HEK293 (cell line): ENCODE results near the gene ILRUN.

Experiments
- GLI2 ChIP-seq: fragments of 450-650 bp; formaldehyde crosslinking; IDR thresholded peaks from 2 replicates; pipeline ENCODE4; 2017; ENCODE audit warnings: missing biosample characterization, missing genetic modification characterization, low read depth, borderline replicate concordance
- GLIS2 ChIP-seq: fragments of 450-650 bp; formaldehyde crosslinking; IDR thresholded peaks from 2 replicates; pipeline ENCODE4 v1.5.1; 2016; ENCODE audit warnings: missing biosample characterization, missing genetic modification characterization
- HOXD13 ChIP-seq: sonication (generic); formaldehyde crosslinking; IDR thresholded peaks from 2 replicates; pipeline ENCODE4 v1.8.0; 2022; ENCODE audit warnings: missing genetic modification reagents, borderline replicate concordance
- KLF9 ChIP-seq: fragments of 450-650 bp; formaldehyde crosslinking; IDR thresholded peaks from 2 replicates; pipeline ENCODE4 v1.5.1; 2016; ENCODE audit warnings: missing biosample characterization, missing genetic modification characterization, low read depth
- PRDM1 ChIP-seq: fragments of 450-650 bp; formaldehyde crosslinking; IDR thresholded peaks from 2 replicates; pipeline ENCODE4; 2016; ENCODE audit warnings: missing biosample characterization, missing genetic modification characterization
- SCRT2 ChIP-seq: fragments of 450-650 bp; formaldehyde crosslinking; IDR thresholded peaks from 2 replicates; pipeline ENCODE4 v1.5.1; 2016; ENCODE audit warnings: missing biosample characterization, missing genetic modification characterization
- SP7 ChIP-seq: fragments of 450-650 bp; formaldehyde crosslinking; IDR thresholded peaks from 2 replicates; pipeline ENCODE4 v1.5.1; 2016; ENCODE audit warnings: missing biosample characterization, missing genetic modification characterization
- TRIM28 ChIP-seq: IDR thresholded peaks from 2 replicates; pipeline ENCODE4 v1.6.1; 2011; ENCODE audit warnings: low read length, control low read depth, borderline replicate concordance
- ZBTB1 ChIP-seq: fragments of 450-650 bp; formaldehyde crosslinking; IDR thresholded peaks from 2 replicates; pipeline ENCODE4 v1.5.1; 2016; ENCODE audit warnings: missing biosample characterization, missing genetic modification characterization
- ZBTB21 ChIP-seq: fragments of 450-650 bp; formaldehyde crosslinking; IDR thresholded peaks from 2 replicates; pipeline ENCODE4 v1.5.1; 2017; ENCODE audit warnings: missing biosample characterization, missing genetic modification characterization
- ZBTB48 ChIP-seq: fragments of 450-650 bp; formaldehyde crosslinking; IDR thresholded peaks from 2 replicates; pipeline ENCODE4 v1.5.1; 2016; ENCODE audit warnings: missing biosample characterization, missing genetic modification characterization
- ZFP3 ChIP-seq: fragments of 450-650 bp; formaldehyde crosslinking; IDR thresholded peaks from 2 replicates; pipeline ENCODE4 v1.5.1; 2016; ENCODE audit warnings: low read depth, missing biosample characterization, missing genetic modification characterization
- ZNF138 ChIP-seq: fragments of 450-650 bp; formaldehyde crosslinking; IDR thresholded peaks from 2 replicates; pipeline ENCODE4 v1.5.1; 2016; ENCODE audit warnings: missing biosample characterization, missing genetic modification characterization, borderline replicate concordance
- ZNF174 ChIP-seq: fragments of 450-650 bp; formaldehyde crosslinking; IDR thresholded peaks from 2 replicates; pipeline ENCODE4 v1.5.0; 2017; ENCODE audit warnings: missing biosample characterization, mild to moderate bottlenecking, missing genetic modification characterization
- ZNF211 ChIP-seq: fragments of 450-650 bp; formaldehyde crosslinking; IDR thresholded peaks from 2 replicates; pipeline ENCODE4 v1.5.1; 2016; ENCODE audit warnings: low read depth, missing biosample characterization, missing genetic modification characterization
- ZNF24 ChIP-seq: fragments of 450-650 bp; formaldehyde crosslinking; IDR thresholded peaks from 2 replicates; pipeline ENCODE4 v1.5.1; 2016; ENCODE audit warnings: missing biosample characterization, missing genetic modification characterization
- ZNF248 ChIP-seq: fragments of 450-650 bp; formaldehyde crosslinking; IDR thresholded peaks from 2 replicates; pipeline ENCODE4 v1.5.1; 2017; ENCODE audit warnings: missing biosample characterization, missing genetic modification characterization
- ZNF274 ChIP-seq, 2 experiments: fragments of 200-500 bp in 1 of 2; fragments of 450-650 bp in 1 of 2; sonication (Bioruptor generic) in 1 of 2; formaldehyde crosslinking in 1 of 2; IDR thresholded peaks; 2 replicates each; pipeline versions ENCODE4 v1.5.1 to v1.6.1; 2014 to 2016; ENCODE audit warnings: borderline replicate concordance in 1 of 2, inconsistent platforms in 1 of 2, low read length in 1 of 2, missing biosample characterization in 1 of 2, missing genetic modification characterization in 1 of 2
- ZNF596 ChIP-seq: fragments of 450-650 bp; IDR thresholded peaks from 2 replicates; pipeline ENCODE4 v1.5.0; 2018; ENCODE audit warnings: missing biosample characterization, mild to moderate bottlenecking, missing genetic modification characterization, moderate library complexity
- ZNF626 ChIP-seq: fragments of 450-650 bp; sonication (Bioruptor Pico); formaldehyde crosslinking; IDR thresholded peaks from 2 replicates; pipeline ENCODE4 v1.5.1; 2018; ENCODE audit warnings: missing biosample characterization, missing genetic modification characterization, inconsistent platforms
- ZNF660 ChIP-seq: fragments of 450-650 bp; IDR thresholded peaks from 2 replicates; pipeline ENCODE4 v1.5.1; 2018; ENCODE audit warnings: missing biosample characterization, mild to moderate bottlenecking, missing genetic modification characterization
- ZNF76 ChIP-seq: fragments of 450-650 bp; formaldehyde crosslinking; IDR thresholded peaks from 2 replicates; pipeline ENCODE4; 2016; ENCODE audit warnings: low read depth, missing biosample characterization, missing genetic modification characterization, borderline replicate concordance
- ZNF830 ChIP-seq: fragments of 450-650 bp; IDR thresholded peaks from 2 replicates; pipeline ENCODE4 v1.5.0; 2018; ENCODE audit warnings: missing biosample characterization, missing genetic modification characterization, low read depth, mild to moderate bottlenecking, moderate library complexity
- TF ChIP-seq, protein P1 (sequence below): fragments of 450-650 bp; formaldehyde crosslinking; IDR thresholded peaks from 2 replicates; pipeline ENCODE4 v1.5.1; 2017; ENCODE audit warnings: missing biosample characterization, missing genetic modification characterization
- TF ChIP-seq, protein P2 (sequence below): sonication (generic); formaldehyde crosslinking; IDR thresholded peaks from 2 replicates; pipeline ENCODE4 v1.8.1; 2022; ENCODE audit warnings: mild to moderate bottlenecking, moderate library complexity, missing genetic modification reagents
- TF ChIP-seq, protein P3 (sequence below): fragments of 450-650 bp; formaldehyde crosslinking; IDR thresholded peaks from 2 replicates; pipeline ENCODE4 v1.5.1; 2016; ENCODE audit warnings: missing biosample characterization, missing genetic modification characterization
- TF ChIP-seq, protein P4 (sequence below): fragments of 450-650 bp; formaldehyde crosslinking; IDR thresholded peaks from 2 replicates; pipeline ENCODE4 v1.5.1; 2017; ENCODE audit warnings: missing biosample characterization, missing genetic modification characterization
- TF ChIP-seq, protein P5 (sequence below): fragments of 450-650 bp; formaldehyde crosslinking; IDR thresholded peaks from 2 replicates; pipeline ENCODE4 v1.5.1; 2016; ENCODE audit warnings: missing biosample characterization, missing genetic modification characterization
- TF ChIP-seq, protein P6 (sequence below): fragments of 450-650 bp; formaldehyde crosslinking; IDR thresholded peaks from 2 replicates; pipeline ENCODE4 v1.5.1; 2016; ENCODE audit warnings: missing biosample characterization, missing genetic modification characterization
- TF ChIP-seq, protein P7 (sequence below): fragments of 450-650 bp; formaldehyde crosslinking; IDR thresholded peaks from 2 replicates; pipeline ENCODE4 v1.5.1; 2016; ENCODE audit warnings: missing biosample characterization, missing genetic modification characterization

ILRUN gene

DNA sequence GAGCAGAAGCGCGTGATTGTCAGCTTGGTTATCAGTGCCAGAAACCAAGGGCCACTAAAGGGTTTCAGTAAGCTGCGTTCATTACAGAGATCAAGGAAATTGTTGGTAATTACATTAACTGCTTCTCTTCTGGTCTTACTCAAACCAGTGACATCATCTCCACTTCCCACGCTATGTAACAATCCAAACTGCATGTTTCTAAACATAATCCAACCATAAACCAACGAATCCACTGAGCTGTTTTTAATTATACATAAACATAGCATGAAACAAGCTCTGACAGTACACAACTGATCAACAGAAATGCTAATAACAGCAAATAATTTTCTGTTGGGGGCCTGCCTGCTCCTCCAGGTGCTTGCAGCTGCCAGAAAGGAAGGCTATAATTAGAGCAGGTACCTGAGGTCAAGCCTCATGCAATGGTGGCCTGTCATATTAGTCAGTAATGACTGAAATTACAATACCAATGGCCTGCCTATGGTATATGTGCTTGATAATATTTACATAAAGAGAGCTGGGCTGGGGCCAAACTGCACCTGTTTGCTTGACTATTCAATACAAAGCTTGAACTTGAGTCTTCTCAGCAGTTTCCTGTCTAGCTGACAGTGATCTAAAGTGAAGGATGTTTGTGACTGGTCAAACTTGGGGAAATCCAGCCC lies 40.1 kb downstream of the ILRUN start (continued):
- TF ChIP-seq SP7 (peak; percentile 99), KLF9 (no peak), ZNF830 (no peak), ZNF596 (tag by site-specific recombination) (no peak), PRDM1 (tag by site-specific recombination) (no peak), ZBTB21 (tag by site-specific recombination) (peak; percentile 95), ZNF138 (tag by site-specific recombination) (no peak), ZNF626 (tag by site-specific recombination) (no peak), ZNF211 (tag by site-specific recombination) (no peak), ZNF660 (peak; percentile 95), ZNF248 (no peak), ZNF174 (no peak), ZBTB1 (no peak), ZNF24 (tag by site-specific recombination) (peak; percentile 96), GLIS2 (tag by site-specific recombination) (no peak), ZFP3 (tag by site-specific recombination) (no peak), ZBTB48 (tag by site-specific recombination) (no peak), ZNF76 (tag by site-specific recombination) (peak; percentile 59; the same call in 1 of the 2 replicates), ZNF274 (IDR thresholded peaks at IDR 0.05; ENCODE audit: low read length) (no peak), ZNF274 (tag by site-specific recombination; IDR thresholded peaks at IDR 0.05; ENCODE audit: borderline replicate concordance) (no peak), HOXD13 (no peak), GLI2 (peak; percentile 49; the same call in 1 of the 2 replicates), TRIM28 (peak; percentile 89), SCRT2 (peak; percentile 62)
- TF ChIP-seq, protein P1, sequence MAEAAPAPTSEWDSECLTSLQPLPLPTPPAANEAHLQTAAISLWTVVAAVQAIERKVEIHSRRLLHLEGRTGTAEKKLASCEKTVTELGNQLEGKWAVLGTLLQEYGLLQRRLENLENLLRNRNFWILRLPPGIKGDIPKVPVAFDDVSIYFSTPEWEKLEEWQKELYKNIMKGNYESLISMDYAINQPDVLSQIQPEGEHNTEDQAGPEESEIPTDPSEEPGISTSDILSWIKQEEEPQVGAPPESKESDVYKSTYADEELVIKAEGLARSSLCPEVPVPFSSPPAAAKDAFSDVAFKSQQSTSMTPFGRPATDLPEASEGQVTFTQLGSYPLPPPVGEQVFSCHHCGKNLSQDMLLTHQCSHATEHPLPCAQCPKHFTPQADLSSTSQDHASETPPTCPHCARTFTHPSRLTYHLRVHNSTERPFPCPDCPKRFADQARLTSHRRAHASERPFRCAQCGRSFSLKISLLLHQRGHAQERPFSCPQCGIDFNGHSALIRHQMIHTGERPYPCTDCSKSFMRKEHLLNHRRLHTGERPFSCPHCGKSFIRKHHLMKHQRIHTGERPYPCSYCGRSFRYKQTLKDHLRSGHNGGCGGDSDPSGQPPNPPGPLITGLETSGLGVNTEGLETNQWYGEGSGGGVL (tag by site-specific recombination), result no peak
- TF ChIP-seq, protein P2, sequence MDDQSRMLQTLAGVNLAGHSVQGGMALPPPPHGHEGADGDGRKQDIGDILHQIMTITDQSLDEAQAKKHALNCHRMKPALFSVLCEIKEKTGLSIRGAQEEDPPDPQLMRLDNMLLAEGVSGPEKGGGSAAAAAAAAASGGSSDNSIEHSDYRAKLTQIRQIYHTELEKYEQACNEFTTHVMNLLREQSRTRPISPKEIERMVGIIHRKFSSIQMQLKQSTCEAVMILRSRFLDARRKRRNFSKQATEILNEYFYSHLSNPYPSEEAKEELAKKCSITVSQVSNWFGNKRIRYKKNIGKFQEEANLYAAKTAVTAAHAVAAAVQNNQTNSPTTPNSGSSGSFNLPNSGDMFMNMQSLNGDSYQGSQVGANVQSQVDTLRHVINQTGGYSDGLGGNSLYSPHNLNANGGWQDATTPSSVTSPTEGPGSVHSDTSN (CRISPR knock-in tag), result no peak
- TF ChIP-seq, protein P3, sequence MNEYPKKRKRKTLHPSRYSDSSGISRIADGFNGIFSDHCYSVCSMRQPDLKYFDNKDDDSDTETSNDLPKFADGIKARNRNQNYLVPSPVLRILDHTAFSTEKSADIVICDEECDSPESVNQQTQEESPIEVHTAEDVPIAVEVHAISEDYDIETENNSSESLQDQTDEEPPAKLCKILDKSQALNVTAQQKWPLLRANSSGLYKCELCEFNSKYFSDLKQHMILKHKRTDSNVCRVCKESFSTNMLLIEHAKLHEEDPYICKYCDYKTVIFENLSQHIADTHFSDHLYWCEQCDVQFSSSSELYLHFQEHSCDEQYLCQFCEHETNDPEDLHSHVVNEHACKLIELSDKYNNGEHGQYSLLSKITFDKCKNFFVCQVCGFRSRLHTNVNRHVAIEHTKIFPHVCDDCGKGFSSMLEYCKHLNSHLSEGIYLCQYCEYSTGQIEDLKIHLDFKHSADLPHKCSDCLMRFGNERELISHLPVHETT, result peak; percentile 93
- TF ChIP-seq, protein P4, sequence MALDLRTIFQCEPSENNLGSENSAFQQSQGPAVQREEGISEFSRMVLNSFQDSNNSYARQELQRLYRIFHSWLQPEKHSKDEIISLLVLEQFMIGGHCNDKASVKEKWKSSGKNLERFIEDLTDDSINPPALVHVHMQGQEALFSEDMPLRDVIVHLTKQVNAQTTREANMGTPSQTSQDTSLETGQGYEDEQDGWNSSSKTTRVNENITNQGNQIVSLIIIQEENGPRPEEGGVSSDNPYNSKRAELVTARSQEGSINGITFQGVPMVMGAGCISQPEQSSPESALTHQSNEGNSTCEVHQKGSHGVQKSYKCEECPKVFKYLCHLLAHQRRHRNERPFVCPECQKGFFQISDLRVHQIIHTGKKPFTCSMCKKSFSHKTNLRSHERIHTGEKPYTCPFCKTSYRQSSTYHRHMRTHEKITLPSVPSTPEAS, result no peak
- TF ChIP-seq, protein P5, sequence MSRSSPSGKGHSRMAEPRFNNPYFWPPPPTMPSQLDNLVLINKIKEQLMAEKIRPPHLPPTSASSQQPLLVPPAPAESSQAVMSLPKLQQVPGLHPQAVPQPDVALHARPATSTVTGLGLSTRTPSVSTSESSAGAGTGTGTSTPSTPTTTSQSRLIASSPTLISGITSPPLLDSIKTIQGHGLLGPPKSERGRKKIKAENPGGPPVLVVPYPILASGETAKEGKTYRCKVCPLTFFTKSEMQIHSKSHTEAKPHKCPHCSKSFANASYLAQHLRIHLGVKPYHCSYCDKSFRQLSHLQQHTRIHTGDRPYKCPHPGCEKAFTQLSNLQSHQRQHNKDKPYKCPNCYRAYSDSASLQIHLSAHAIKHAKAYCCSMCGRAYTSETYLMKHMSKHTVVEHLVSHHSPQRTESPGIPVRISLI (tag by site-specific recombination), result no peak
- TF ChIP-seq, protein P6, sequence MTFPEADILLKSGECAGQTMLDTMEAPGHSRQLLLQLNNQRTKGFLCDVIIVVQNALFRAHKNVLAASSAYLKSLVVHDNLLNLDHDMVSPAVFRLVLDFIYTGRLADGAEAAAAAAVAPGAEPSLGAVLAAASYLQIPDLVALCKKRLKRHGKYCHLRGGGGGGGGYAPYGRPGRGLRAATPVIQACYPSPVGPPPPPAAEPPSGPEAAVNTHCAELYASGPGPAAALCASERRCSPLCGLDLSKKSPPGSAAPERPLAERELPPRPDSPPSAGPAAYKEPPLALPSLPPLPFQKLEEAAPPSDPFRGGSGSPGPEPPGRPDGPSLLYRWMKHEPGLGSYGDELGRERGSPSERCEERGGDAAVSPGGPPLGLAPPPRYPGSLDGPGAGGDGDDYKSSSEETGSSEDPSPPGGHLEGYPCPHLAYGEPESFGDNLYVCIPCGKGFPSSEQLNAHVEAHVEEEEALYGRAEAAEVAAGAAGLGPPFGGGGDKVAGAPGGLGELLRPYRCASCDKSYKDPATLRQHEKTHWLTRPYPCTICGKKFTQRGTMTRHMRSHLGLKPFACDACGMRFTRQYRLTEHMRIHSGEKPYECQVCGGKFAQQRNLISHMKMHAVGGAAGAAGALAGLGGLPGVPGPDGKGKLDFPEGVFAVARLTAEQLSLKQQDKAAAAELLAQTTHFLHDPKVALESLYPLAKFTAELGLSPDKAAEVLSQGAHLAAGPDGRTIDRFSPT (tag by site-specific recombination), result peak; percentile 50; the same call in 1 of the 2 replicates
- TF ChIP-seq, protein P7, sequence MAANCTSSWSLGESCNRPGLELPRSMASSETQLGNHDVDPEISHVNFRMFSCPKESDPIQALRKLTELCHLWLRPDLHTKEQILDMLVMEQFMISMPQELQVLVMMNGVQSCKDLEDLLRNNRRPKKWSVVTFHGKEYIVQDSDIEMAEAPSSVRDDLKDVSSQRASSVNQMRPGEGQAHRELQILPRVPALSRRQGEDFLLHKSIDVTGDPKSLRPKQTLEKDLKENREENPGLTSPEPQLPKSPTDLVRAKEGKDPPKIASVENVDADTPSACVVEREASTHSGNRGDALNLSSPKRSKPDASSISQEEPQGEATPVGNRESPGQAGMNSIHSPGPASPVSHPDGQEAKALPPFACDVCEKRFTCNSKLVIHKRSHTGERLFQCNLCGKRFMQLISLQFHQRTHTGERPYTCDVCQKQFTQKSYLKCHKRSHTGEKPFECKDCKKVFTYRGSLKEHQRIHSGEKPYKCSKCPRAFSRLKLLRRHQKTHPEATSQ (tag by site-specific recombination), result no peak
